Brain microvascular endothelial cell (primary cell): ENCODE results near the gene CCDC201.
A peak's percentile ranks its signal among the peaks of the same experiment; 100 is the strongest.

Experiments used
- DNase-seq: peaks from one replicate; pipeline ENCODE4 v3.0.0-alpha.2; 2020
- H3K27ac ChIP-seq: fragments of 250-450 bp; sonication (Bioruptor Pico); 2 replicates; pipeline ENCODE4 v1.5.1; 2020; ENCODE audit warnings: mild to moderate bottlenecking, moderate library complexity
- H3K27me3 ChIP-seq: fragments of 250-450 bp; sonication (Bioruptor Pico); replicated peaks from 2 replicates; pipeline ENCODE4 v1.5.1; 2020; ENCODE audit warnings: mild to moderate bottlenecking
- H3K36me3 ChIP-seq: fragments of 250-450 bp; sonication (Bioruptor Pico); replicated peaks from 2 replicates; pipeline ENCODE4 v1.5.1; 2020; ENCODE audit warnings: mild to moderate bottlenecking
- H3K4me3 ChIP-seq: 2 replicates; pipeline ENCODE4 v1.5.1; 2011; ENCODE audit warnings: low read depth, mild to moderate bottlenecking, control low read depth, low read length, moderate library complexity
- in situ Hi-C: cut with HindIII; loops from 2 replicates; pipeline ENCODE4 v1.10.0; 2017; ENCODE audit warnings: low sequenced_read_pairs, low pct_ligation_motif_present
- TF ChIP-seq, protein P1 (sequence below): IDR thresholded peaks from 2 replicates; pipeline ENCODE4 v1.5.1; 2011; ENCODE audit warnings: low read depth, mild to moderate bottlenecking, moderate library complexity, low read length, control low read depth, inconsistent platforms; ENCODE audit errors: missing control alignments

Gene CCDC201

DNA sequence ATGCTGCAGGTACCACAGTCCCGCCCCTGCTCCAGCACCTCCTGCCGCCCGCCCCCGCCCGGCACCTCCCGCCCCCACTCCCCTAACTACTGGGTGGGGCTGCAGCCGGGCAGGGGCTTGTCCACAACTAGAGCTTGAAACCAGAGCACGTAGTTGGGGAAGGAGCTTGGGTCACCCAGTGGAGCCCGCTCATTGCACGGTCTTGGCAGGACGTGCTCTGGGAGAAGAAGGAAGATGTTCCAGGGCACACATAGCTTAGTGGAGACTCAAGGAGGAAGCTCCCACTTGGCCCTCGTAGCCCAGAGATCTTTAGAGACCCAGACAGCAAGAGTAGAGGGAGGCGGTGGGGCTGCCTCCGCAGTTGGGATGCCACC, 16.1 kb upstream of the CCDC201 start:
- H3K36me3 ChIP-seq: no peaks in the 10 kb centered on the region
- DNase-seq: no peak
- in situ Hi-C loops: no loop called here
- TF ChIP-seq, protein P1, sequence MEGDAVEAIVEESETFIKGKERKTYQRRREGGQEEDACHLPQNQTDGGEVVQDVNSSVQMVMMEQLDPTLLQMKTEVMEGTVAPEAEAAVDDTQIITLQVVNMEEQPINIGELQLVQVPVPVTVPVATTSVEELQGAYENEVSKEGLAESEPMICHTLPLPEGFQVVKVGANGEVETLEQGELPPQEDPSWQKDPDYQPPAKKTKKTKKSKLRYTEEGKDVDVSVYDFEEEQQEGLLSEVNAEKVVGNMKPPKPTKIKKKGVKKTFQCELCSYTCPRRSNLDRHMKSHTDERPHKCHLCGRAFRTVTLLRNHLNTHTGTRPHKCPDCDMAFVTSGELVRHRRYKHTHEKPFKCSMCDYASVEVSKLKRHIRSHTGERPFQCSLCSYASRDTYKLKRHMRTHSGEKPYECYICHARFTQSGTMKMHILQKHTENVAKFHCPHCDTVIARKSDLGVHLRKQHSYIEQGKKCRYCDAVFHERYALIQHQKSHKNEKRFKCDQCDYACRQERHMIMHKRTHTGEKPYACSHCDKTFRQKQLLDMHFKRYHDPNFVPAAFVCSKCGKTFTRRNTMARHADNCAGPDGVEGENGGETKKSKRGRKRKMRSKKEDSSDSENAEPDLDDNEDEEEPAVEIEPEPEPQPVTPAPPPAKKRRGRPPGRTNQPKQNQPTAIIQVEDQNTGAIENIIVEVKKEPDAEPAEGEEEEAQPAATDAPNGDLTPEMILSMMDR: no peak
- H3K27ac ChIP-seq: no peak overlapping the region
- H3K4me3 ChIP-seq: peak overlapping the region; percentile 55
- H3K27me3 ChIP-seq: no peaks in the 10 kb centered on the region

DNA sequence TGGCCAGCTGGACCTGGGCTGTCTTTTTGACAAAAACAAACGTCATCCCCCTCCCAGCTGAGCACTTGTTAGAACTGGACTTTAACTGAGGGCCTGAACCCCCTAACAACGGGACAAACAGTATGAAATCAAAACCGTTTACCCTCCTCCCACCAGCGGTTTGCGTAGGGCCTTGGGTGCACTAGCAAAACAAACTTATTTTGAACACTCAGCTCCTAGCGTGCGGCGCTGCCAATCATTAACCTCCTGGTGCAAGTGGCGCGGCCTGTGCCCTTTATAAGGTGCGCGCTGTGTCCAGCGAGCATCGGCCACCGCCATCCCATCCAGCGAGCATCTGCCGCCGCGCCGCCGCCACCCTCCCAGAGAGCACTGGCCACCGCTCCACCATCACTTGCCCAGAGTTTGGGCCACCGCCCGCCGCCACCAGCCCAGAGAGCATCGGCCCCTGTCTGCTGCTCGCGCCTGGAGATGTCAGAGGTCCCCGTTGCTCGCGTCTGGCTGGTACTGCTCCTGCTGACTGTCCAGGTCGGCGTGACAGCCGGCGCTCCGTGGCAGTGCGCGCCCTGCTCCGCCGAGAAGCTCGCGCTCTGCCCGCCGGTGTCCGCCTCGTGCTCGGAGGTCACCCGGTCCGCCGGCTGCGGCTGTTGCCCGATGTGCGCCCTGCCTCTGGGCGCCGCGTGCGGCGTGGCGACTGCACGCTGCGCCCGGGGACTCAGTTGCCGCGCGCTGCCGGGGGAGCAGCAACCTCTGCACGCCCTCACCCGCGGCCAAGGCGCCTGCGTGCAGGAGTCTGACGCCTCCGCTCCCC, 15.5 kb upstream of the CCDC201 start, which contains the start of gene IGFBP1:
Gene IGFBP1, plus strand, starts transcription at position 304 of the 808 bp plus-strand sequence. Its CDS starts 165 bp downstream, at position 469.
- H3K36me3 ChIP-seq: no peaks in the 10 kb centered on the region
- TF ChIP-seq, protein P1: no peak
- H3K27me3 ChIP-seq: no peaks in the 10 kb centered on the region
- H3K27ac ChIP-seq: no peak within 1 kb of the TSS
- in situ Hi-C loops: no loop called here
- no peak for DNase-seq
- H3K4me3 ChIP-seq: peak within 1 kb of the TSS; percentile 55

DNA sequence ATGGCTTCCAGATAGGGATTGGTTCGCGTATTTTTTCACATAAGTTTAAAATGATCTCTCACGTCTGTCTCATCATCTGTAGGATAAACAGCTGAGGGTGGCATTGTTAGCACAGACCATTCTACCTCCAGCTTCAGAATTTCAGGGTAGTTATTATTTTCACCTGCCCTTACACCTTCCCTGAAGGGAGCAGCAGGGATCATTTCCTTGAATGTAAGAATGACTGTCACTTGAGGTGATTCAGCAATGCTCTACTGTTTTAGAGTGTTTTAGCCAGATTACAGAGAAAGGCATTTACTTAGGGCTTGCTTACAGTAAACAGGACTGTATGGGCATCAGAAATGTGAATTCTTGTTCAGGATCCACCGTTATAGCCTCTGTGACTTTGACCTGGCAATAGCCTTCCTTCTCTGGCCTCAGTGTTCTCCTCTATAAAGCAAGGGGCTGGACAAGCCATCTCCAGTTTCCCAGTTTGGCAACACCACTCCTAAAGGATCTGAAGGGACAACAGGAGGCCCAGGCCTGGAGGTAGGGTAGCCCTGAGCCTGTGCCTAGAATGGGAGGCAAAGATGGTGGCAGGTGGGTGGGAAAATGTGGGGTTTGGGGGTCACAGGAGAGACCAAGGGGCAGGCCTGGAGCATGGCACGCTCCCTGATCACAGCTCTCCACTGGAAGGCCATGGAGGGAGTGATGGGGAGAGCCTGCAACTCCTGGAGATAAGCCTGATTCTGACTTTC, 14.2 kb upstream of the CCDC201 start:
- Histone ChIP-seq H3K27ac (no peak overlapping the region), H3K27me3 (no peaks in the 10 kb centered on the region), H3K36me3 (no peaks in the 10 kb centered on the region), H3K4me3 (no peak overlapping the region)
- DNase-seq: no peak
- in situ Hi-C loops: no loop called here
- TF ChIP-seq, protein P1: no peak

DNA sequence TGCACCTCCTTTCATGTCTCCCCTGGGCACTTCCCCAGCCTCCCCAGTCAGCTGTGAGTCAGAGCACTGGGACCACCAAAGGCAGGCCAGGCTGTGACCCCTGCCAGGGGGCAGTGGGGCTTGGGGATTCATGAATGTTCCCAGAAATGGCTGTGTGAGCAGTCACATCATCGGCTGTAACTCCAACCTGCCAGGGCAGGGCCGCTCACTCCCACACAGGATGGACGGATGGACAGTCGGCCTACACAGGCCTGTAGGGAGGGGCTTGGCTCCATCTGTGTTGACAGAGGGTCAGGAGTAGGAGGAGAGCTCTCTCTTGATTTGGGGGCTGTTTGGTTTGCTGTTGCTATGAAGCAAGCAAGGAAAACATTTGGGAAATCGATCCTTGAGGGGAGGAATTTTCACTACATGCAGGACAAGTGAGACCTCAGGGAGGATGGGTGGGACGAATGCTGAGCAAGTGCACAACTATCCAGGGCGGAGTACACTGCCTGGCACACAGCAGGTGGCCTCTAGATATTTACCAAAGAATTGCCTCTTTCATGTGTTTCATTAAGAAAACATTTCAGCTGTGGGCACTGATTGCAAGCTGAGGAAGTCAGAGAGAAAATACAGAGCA, 12.5 kb upstream of the CCDC201 start:
- in situ Hi-C loops: no loop called here
- Histone ChIP-seq H3K27me3 (no peaks in the 10 kb centered on the region), H3K36me3 (no peaks in the 10 kb centered on the region), H3K27ac (peak overlapping the region; percentile 9), H3K4me3 (no peak overlapping the region)
- no peak for DNase-seq
- TF ChIP-seq, protein P1: no peak

DNA sequence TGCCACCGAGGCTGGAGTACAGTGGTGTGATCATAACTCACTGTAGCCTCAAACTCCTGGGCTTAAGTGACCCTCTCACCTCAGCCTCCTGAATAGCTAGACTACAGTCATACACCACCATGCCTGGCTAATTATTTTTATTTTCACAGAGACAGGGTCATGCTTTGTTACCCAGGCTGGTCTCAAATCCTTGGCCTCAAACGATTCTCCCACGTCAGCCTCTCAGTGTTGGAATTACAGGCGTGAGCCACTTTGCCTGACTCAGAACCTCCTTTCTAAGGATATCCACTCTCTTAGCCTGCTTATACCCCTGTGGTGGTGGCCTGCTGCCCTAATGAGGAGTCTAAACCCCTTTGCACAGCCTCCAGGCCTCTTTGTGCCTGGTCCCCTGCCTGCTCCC, 11.3 kb upstream of the CCDC201 start:
- no peak overlapping the region for H3K4me3 ChIP-seq
- H3K27ac ChIP-seq: no peak overlapping the region
- no peak for DNase-seq
- no peaks in the 10 kb centered on the region for H3K36me3 ChIP-seq
- H3K27me3 ChIP-seq: no peaks in the 10 kb centered on the region
- in situ Hi-C loops: no loop called here
- TF ChIP-seq, protein P1: no peak
